D721Med (cell line): ENCODE measurements around the gene CCDC54.
"Not testable (repeated sequence)": the region's sequence is repeated elsewhere in the genome, so short reads cannot be mapped to it uniquely, and the experiment has no call there.

ENCODE experiments used
- DNase-seq: peaks from one replicate; pipeline ENCODE4 v3.0.0; 2011; ENCODE audit warnings: low spot score; ENCODE audit not compliant: insufficient read length
- FAIRE-seq: peaks from 2 replicates; lab custom pipeline; 2011; peaks lifted over from hg19 to GRCh38; lab: Jason Lieb, UNC
- CTCF ChIP-seq: IDR thresholded peaks from 2 replicates; pipeline ENCODE4 v1.5.1; 2012; ENCODE audit warnings: mild to moderate bottlenecking, control low read depth; ENCODE audit not compliant: insufficient read depth; ENCODE audit errors: missing control alignments

The CCDC54 gene

GRCh38 chr3:107377151-107377550 is at the start of gene CCDC54:
CCDC54 (plus strand) TSS chr3:107377439; CDS start chr3:107377588, 149 bp downstream.
- DNase-seq (no peak), FAIRE-seq (no peak)
- no peak for TF ChIP-seq CTCF

- FAIRE-seq (no peak), DNase-seq (no peak)
- no peak for TF ChIP-seq CTCF
Measured at GRCh38 chr3:107328069-107328468, 49.2 kb upstream of the CCDC54 start.

- no peak for FAIRE-seq
- TF ChIP-seq CTCF: no peak
- DNase-seq: no peak
Measured at GRCh38 chr3:107329088-107329487, 48.2 kb upstream of the CCDC54 start.

- FAIRE-seq, DNase-seq: not testable (repeated sequence)
Measured at GRCh38 chr3:107339690-107340089, 37.5 kb upstream of the CCDC54 start.

GRCh38 chr3:107344722-107345121 is 32.5 kb upstream of the CCDC54 start:
- no peak for TF ChIP-seq CTCF
- FAIRE-seq (no peak), DNase-seq (no peak)

- FAIRE-seq: no peak
Measured at GRCh38 chr3:107345822-107346405, 31.3 kb upstream of the CCDC54 start.

GRCh38 chr3:107346564-107346963 is 30.7 kb upstream of the CCDC54 start:
- TF ChIP-seq CTCF: no peak
- FAIRE-seq: no peak
- DNase-seq: no peak

More at GRCh38 chr3:107345822-107346405, 31.3 kb upstream of the CCDC54 start:
- no peak for DNase-seq
- no peak for TF ChIP-seq CTCF
